Panc1 (cell line): Measurements from ENCODE around the gene MAP2K4. TPM values are rescaled to one million over a fixed set of nuclear protein-coding genes. Genes with fewer than 3 reads are reported as not detected.

ENCODE experiments used
- ATAC-seq: fragments of 200-7000 bp; cut with Tn5 transposase; 2 replicates; pipeline ENCODE4 v1.9.1; 2020; ENCODE audit warnings: mild to moderate bottlenecking, moderate library complexity
- BruUV-seq: library from RNA; stranded (reverse); fragments of 400-500 nt; replicated peaks from 2 replicates; lab custom pipeline; 2021; lab: Mats Ljungman, UMichigan
- CTCF ChIA-PET: fragments of 300-600 bp; sonication (Branson Sonifier 250); formaldehyde crosslinking; loops from one replicate; lab custom pipeline; 2022; ENCODE audit warnings: antibody characterized with exemption; lab: Charles Lee
- POLR2A ChIA-PET: fragments of 300-600 bp; sonication (Branson Sonifier 250); formaldehyde crosslinking; loops from one replicate; lab custom pipeline; 2022; ENCODE audit warnings: antibody characterized with exemption; lab: Charles Lee
- DNase-seq: peaks from one replicate; pipeline ENCODE4 v3.0.0-alpha.2; 2010; ENCODE audit warnings: low read depth, low spot score
- H3K27ac ChIP-seq: 2 replicates; pipeline ENCODE4 v1.5.1; 2011; ENCODE audit warnings: mild to moderate bottlenecking, low read length, inconsistent platforms
- H3K27me3 ChIP-seq: fragments of 200-500 bp; sonication (Bioruptor generic); 2 replicates; pipeline ENCODE4 v1.6.0; 2014; ENCODE audit warnings: low read length, inconsistent platforms; ENCODE audit not compliant: control insufficient read depth, insufficient read depth
- H3K36me3 ChIP-seq: fragments of 200-500 bp; sonication (Bioruptor generic); 2 replicates; pipeline ENCODE4 v1.5.1; 2014; ENCODE audit warnings: inconsistent platforms, mild to moderate bottlenecking, low read length, moderate library complexity; ENCODE audit not compliant: control insufficient read depth, insufficient read depth
- H3K4me1 ChIP-seq: 2 replicates; pipeline ENCODE4 v1.5.1; 2011; ENCODE audit warnings: inconsistent platforms, mild to moderate bottlenecking, low read length, moderate library complexity; ENCODE audit not compliant: control insufficient read depth, insufficient read depth
- H3K4me3 ChIP-seq, 2 experiments: 2 replicates each; pipeline ENCODE4 v1.5.1; 2011 to 2012; ENCODE audit warnings: low read depth in 2 of 2, low read length in 2 of 2, mild to moderate bottlenecking in 2 of 2, inconsistent platforms in 1 of 2, moderate library complexity in 1 of 2
- H3K9me3 ChIP-seq: fragments of 200-500 bp; sonication (Bioruptor generic); 2 replicates; pipeline ENCODE4 v1.5.1; 2014; ENCODE audit warnings: low read depth, mild to moderate bottlenecking, inconsistent platforms, low read length, moderate library complexity; ENCODE audit not compliant: control insufficient read depth, insufficient read depth
- POLR2AphosphoS5 ChIP-seq: IDR thresholded peaks from 2 replicates; pipeline ENCODE4 v1.6.1; 2012; ENCODE audit warnings: mild to moderate bottlenecking, low read depth, low read length, moderate library complexity
- SIN3A ChIP-seq: IDR thresholded peaks from 2 replicates; pipeline ENCODE4 v1.6.1; 2012; ENCODE audit warnings: low read depth, mild to moderate bottlenecking, low read length, moderate library complexity, borderline replicate concordance; ENCODE audit not compliant: insufficient read depth
- TCF7L2 ChIP-seq: IDR thresholded peaks from 2 replicates; pipeline ENCODE4 v1.6.1; 2011; ENCODE audit warnings: mild to moderate bottlenecking, low read depth, low read length, inconsistent platforms
- in situ Hi-C: cut with HindIII; loops from 2 replicates; pipeline ENCODE4 v1.10.0; 2016; ENCODE audit warnings: low sequenced_read_pairs, low pct_unique_long_range_greater_than_20kb
- intact Hi-C: fragments of 100-400 bp; cut with micrococcal nuclease; formaldehyde crosslinking; loops from one replicate; pipeline ENCODE4 v1.10.0; 2022; ENCODE audit not compliant: unreplicated experiment
- total RNA-seq: library from RNA; stranded (reverse); gene quantifications from one replicate; pipeline ENCODE4 v1.2.1, GENCODE V29; 2021; ENCODE audit not compliant: unreplicated experiment
- TF ChIP-seq, protein P1 (sequence below): fragments of 450-650 bp; IDR thresholded peaks from 2 replicates; pipeline ENCODE4 v1.5.1; 2017; ENCODE audit warnings: mild to moderate bottlenecking
- TF ChIP-seq, protein P2 (sequence below), 2 experiments: IDR thresholded peaks; 2 replicates each; pipeline ENCODE4 v1.6.1; 2011 to 2012; ENCODE audit warnings: low read depth in 2 of 2, control low read depth in 1 of 2, low read length in 1 of 2, mild to moderate bottlenecking in 1 of 2, moderate library complexity in 1 of 2; ENCODE audit not compliant: insufficient read depth in 1 of 2

MAP2K4 gene
- total RNA-seq, 1 experiment from 2014 or later: 16.8 TPM

DNA sequence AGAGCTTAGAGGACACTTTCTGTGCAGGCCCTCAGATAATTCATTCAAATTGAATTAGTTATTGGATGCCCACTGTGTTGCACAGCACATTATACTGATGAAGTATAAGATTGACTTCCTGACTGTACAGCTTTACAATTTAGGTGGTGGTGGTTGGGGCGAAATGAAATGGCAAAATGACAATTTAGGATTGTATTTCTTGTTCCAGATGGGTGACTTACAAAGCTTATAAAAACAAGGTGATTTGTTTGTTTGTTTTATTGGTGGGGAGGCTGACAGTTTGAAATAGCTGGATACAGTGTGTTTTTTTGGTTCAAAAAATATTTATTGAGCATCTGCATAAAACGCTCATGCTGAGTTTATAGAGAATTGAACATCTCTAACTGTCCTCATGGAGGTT is 1.6 kb downstream of the MAP2K4 start:
- CTCF ChIA-PET: no interaction called here
- Histone ChIP-seq H3K4me3 (no peak overlapping the region; a peak in 1 of 4 replicates), H3K9me3 (no peaks in the 10 kb centered on the region), H3K27ac (no peak overlapping the region), H3K4me1 (peaks cover 9% of the 10 kb centered on the region), H3K27me3 (no peaks in the 10 kb centered on the region; the same call in 1 of the 2 replicates), H3K36me3 (no peaks in the 10 kb centered on the region)
- no peak for DNase-seq
- in situ Hi-C loops: no loop called here
- POLR2A ChIA-PET: interaction anchor here (1.0 kb wide), 1 partner anchor 44 kb away, joined by 4 read pairs; no protein-coding TSS in a partner anchor
- no TSS peak for BruUV-seq
- TF ChIP-seq, protein P1, sequence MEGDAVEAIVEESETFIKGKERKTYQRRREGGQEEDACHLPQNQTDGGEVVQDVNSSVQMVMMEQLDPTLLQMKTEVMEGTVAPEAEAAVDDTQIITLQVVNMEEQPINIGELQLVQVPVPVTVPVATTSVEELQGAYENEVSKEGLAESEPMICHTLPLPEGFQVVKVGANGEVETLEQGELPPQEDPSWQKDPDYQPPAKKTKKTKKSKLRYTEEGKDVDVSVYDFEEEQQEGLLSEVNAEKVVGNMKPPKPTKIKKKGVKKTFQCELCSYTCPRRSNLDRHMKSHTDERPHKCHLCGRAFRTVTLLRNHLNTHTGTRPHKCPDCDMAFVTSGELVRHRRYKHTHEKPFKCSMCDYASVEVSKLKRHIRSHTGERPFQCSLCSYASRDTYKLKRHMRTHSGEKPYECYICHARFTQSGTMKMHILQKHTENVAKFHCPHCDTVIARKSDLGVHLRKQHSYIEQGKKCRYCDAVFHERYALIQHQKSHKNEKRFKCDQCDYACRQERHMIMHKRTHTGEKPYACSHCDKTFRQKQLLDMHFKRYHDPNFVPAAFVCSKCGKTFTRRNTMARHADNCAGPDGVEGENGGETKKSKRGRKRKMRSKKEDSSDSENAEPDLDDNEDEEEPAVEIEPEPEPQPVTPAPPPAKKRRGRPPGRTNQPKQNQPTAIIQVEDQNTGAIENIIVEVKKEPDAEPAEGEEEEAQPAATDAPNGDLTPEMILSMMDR: no peak
- TF ChIP-seq POLR2AphosphoS5 (no peak), TCF7L2 (no peak), SIN3A (no peak)
- TF ChIP-seq, protein P2, sequence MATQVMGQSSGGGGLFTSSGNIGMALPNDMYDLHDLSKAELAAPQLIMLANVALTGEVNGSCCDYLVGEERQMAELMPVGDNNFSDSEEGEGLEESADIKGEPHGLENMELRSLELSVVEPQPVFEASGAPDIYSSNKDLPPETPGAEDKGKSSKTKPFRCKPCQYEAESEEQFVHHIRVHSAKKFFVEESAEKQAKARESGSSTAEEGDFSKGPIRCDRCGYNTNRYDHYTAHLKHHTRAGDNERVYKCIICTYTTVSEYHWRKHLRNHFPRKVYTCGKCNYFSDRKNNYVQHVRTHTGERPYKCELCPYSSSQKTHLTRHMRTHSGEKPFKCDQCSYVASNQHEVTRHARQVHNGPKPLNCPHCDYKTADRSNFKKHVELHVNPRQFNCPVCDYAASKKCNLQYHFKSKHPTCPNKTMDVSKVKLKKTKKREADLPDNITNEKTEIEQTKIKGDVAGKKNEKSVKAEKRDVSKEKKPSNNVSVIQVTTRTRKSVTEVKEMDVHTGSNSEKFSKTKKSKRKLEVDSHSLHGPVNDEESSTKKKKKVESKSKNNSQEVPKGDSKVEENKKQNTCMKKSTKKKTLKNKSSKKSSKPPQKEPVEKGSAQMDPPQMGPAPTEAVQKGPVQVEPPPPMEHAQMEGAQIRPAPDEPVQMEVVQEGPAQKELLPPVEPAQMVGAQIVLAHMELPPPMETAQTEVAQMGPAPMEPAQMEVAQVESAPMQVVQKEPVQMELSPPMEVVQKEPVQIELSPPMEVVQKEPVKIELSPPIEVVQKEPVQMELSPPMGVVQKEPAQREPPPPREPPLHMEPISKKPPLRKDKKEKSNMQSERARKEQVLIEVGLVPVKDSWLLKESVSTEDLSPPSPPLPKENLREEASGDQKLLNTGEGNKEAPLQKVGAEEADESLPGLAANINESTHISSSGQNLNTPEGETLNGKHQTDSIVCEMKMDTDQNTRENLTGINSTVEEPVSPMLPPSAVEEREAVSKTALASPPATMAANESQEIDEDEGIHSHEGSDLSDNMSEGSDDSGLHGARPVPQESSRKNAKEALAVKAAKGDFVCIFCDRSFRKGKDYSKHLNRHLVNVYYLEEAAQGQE (IDR thresholded peaks at IDR 0.05; ENCODE audit: insufficient read depth in 1 of 2, low read depth in 2 of 2, low read length in 1 of 2): no peak
- intact Hi-C loops: no loop called here
- no peak for ATAC-seq

DNA sequence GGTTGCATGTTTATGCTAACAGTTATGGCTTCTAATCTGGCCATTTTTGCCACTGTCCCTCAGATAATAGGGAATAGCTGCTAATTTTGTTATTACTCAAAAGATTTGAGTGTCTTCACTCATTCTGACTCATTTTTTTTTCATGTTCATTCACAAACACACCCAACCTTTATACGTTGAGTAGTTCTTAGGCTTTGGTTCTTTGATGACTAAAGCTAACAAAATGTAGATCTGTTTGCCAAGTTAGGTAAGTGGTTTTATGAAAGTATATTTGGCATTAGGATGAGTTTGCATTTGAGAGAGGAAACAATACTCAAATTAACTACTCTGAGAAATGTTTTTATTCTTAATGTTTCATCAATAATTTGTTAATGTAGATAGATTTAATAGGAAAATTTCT is 3.6 kb downstream of the MAP2K4 start:
- intact Hi-C loops: no loop called here
- DNase-seq (peak; percentile 59), ATAC-seq (no peak)
- Histone ChIP-seq H3K36me3 (no peaks in the 10 kb centered on the region), H3K9me3 (no peaks in the 10 kb centered on the region), H3K27me3 (no peaks in the 10 kb centered on the region), H3K4me1 (peaks cover 9% of the 10 kb centered on the region), H3K27ac (no peak overlapping the region), H3K4me3 (no peak overlapping the region)
- no peak for TF ChIP-seq POLR2AphosphoS5
- no peak for TF ChIP-seq TCF7L2
- TF ChIP-seq, protein P1: no peak
- TF ChIP-seq SIN3A: no peak
- no TSS peak for BruUV-seq
- in situ Hi-C loops: no loop called here
- CTCF ChIA-PET: no interaction called here
- POLR2A ChIA-PET: no interaction called here
